GM12873 (cell line): ENCODE data around the gene EFCAB6.

Experiments
- CTCF ChIP-seq: IDR thresholded peaks from 2 replicates; pipeline ENCODE4 v1.5.1; 2012; ENCODE audit warnings: low read depth, mild to moderate bottlenecking, moderate library complexity, low read length, control low read depth; ENCODE audit not compliant: insufficient read depth; ENCODE audit errors: missing control alignments

EFCAB6 gene

GRCh38 chr22:43509337-43509736 lies 302.8 kb downstream of the EFCAB6 start:
- TF ChIP-seq CTCF = no peak

- TF ChIP-seq CTCF = no peak
Measured at GRCh38 chr22:43508489-43508888, 303.6 kb downstream of the EFCAB6 start.

- TF ChIP-seq CTCF = no peak
Measured at GRCh38 chr22:43507235-43507634, 304.9 kb downstream of the EFCAB6 start.

GRCh38 chr22:43506487-43506886 lies 305.6 kb downstream of the EFCAB6 start:
- TF ChIP-seq CTCF = no peak

GRCh38 chr22:43505896-43506295 lies 306.2 kb downstream of the EFCAB6 start:
- no peak for TF ChIP-seq CTCF

- TF ChIP-seq CTCF = no peak
Measured at GRCh38 chr22:43505423-43505822, 306.7 kb downstream of the EFCAB6 start.

GRCh38 chr22:43504666-43505261 lies 307.3 kb downstream of the EFCAB6 start:
- no peak for TF ChIP-seq CTCF
